ENCODE data around the gene DGCR6L. TPM values are rescaled to one million over a fixed set of nuclear protein-coding genes. Genes with fewer than 3 reads are reported as not detected.
"Not testable (repeated sequence)": the region's sequence is repeated elsewhere in the genome, so short reads cannot be mapped to it uniquely, and the experiment has no call there.

Gene DGCR6L
- total RNA-seq, 1 donor from 2014 or later, result 29.0 TPM

GRCh38 chr22:20319041-20319744 lies 667 bp downstream of the DGCR6L start:
- DNase-seq (ENCODE audit: low spot score), result no peak
- peak overlapping the region; percentile 34 for H3K27ac Mint-ChIP-seq
- H3K36me3 Mint-ChIP-seq (ENCODE audit: low read depth), result peaks cover 3% of the 10 kb centered on the region
- H3K27me3 Mint-ChIP-seq (ENCODE audit: low read depth), result no peaks in the 10 kb centered on the region
- intact Hi-C loops (cut with micrococcal nuclease), result no loop called here
- peak overlapping the region; percentile 93 for H3K4me3 Mint-ChIP-seq (ENCODE audit: low read depth)
- peaks cover 41% of the 10 kb centered on the region for H3K4me1 Mint-ChIP-seq (ENCODE audit: low read depth)
- no peaks in the 10 kb centered on the region for H3K9me3 Mint-ChIP-seq

GRCh38 chr22:20318043-20318688 lies 1.7 kb downstream of the DGCR6L start:
- intact Hi-C loops (cut with micrococcal nuclease); H3K27me3 Mint-ChIP-seq (ENCODE audit: low read depth); H3K27ac Mint-ChIP-seq; H3K36me3 Mint-ChIP-seq (ENCODE audit: low read depth); H3K9me3 Mint-ChIP-seq: not testable (repeated sequence)
- peaks cover 31% of the 10 kb centered on the region for H3K4me1 Mint-ChIP-seq (ENCODE audit: low read depth)
- peak; percentile 4 for DNase-seq (ENCODE audit: low spot score)
- peak overlapping the region; percentile 61 for H3K4me3 Mint-ChIP-seq (ENCODE audit: low read depth)

GRCh38 chr22:20317402-20318042 lies 2.3 kb downstream of the DGCR6L start:
- DNase-seq (ENCODE audit: low spot score), result peak; percentile 34
- intact Hi-C loops (cut with micrococcal nuclease); H3K27me3 Mint-ChIP-seq (ENCODE audit: low read depth); H3K36me3 Mint-ChIP-seq (ENCODE audit: low read depth); H3K9me3 Mint-ChIP-seq; H3K27ac Mint-ChIP-seq: not testable (repeated sequence)
- peaks cover 24% of the 10 kb centered on the region for H3K4me1 Mint-ChIP-seq (ENCODE audit: low read depth)
- H3K4me3 Mint-ChIP-seq (ENCODE audit: low read depth), result peak overlapping the region; percentile 61

GRCh38 chr22:20316844-20317401 lies 2.9 kb downstream of the DGCR6L start:
- no peaks in the 10 kb centered on the region for H3K27me3 Mint-ChIP-seq (ENCODE audit: low read depth)
- no peak overlapping the region for H3K4me3 Mint-ChIP-seq (ENCODE audit: low read depth)
- H3K4me1 Mint-ChIP-seq (ENCODE audit: low read depth), result peaks cover 21% of the 10 kb centered on the region
- intact Hi-C loops (cut with micrococcal nuclease), result no loop called here
- no peak overlapping the region for H3K27ac Mint-ChIP-seq
- no peak for DNase-seq (ENCODE audit: low spot score)
- H3K9me3 Mint-ChIP-seq, result no peaks in the 10 kb centered on the region
- H3K36me3 Mint-ChIP-seq (ENCODE audit: low read depth), result no peaks in the 10 kb centered on the region

- no peaks in the 10 kb centered on the region for H3K9me3 Mint-ChIP-seq
- H3K36me3 Mint-ChIP-seq (ENCODE audit: low read depth), result no peaks in the 10 kb centered on the region
- peaks cover 19% of the 10 kb centered on the region for H3K4me1 Mint-ChIP-seq (ENCODE audit: low read depth)
- H3K27me3 Mint-ChIP-seq (ENCODE audit: low read depth), result no peaks in the 10 kb centered on the region
- no peak overlapping the region for H3K4me3 Mint-ChIP-seq (ENCODE audit: low read depth)
- DNase-seq (ENCODE audit: low spot score), result peak; percentile 8
- intact Hi-C loops (cut with micrococcal nuclease), result no loop called here
- H3K27ac Mint-ChIP-seq, result no peak overlapping the region
Observed at GRCh38 chr22:20316217-20316843, 3.5 kb downstream of the DGCR6L start.

GRCh38 chr22:20315337-20316216 lies 4.3 kb downstream of the DGCR6L start:
- no peaks in the 10 kb centered on the region for H3K36me3 Mint-ChIP-seq (ENCODE audit: low read depth)
- no peaks in the 10 kb centered on the region for H3K27me3 Mint-ChIP-seq (ENCODE audit: low read depth)
- DNase-seq (ENCODE audit: low spot score), result peak; percentile 7
- H3K4me3 Mint-ChIP-seq (ENCODE audit: low read depth), result no peak overlapping the region
- no peaks in the 10 kb centered on the region for H3K9me3 Mint-ChIP-seq
- intact Hi-C loops (cut with micrococcal nuclease), result no loop called here
- no peak overlapping the region for H3K27ac Mint-ChIP-seq
- peaks cover 13% of the 10 kb centered on the region for H3K4me1 Mint-ChIP-seq (ENCODE audit: low read depth)

GRCh38 chr22:20314741-20315336 lies 5.0 kb downstream of the DGCR6L start:
- H3K9me3 Mint-ChIP-seq; intact Hi-C loops (cut with micrococcal nuclease); H3K4me3 Mint-ChIP-seq (ENCODE audit: low read depth); H3K36me3 Mint-ChIP-seq (ENCODE audit: low read depth); H3K27ac Mint-ChIP-seq; H3K27me3 Mint-ChIP-seq (ENCODE audit: low read depth): not testable (repeated sequence)
- DNase-seq (ENCODE audit: low spot score), result peak; percentile 7
- H3K4me1 Mint-ChIP-seq (ENCODE audit: low read depth), result peaks cover 12% of the 10 kb centered on the region

GRCh38 chr22:20314206-20314605 lies 5.7 kb downstream of the DGCR6L start:
- H3K4me3 Mint-ChIP-seq (ENCODE audit: low read depth); H3K27ac Mint-ChIP-seq; DNase-seq (ENCODE audit: low spot score); intact Hi-C loops (cut with micrococcal nuclease); H3K36me3 Mint-ChIP-seq (ENCODE audit: low read depth); H3K9me3 Mint-ChIP-seq; H3K27me3 Mint-ChIP-seq (ENCODE audit: low read depth): not testable (repeated sequence)
- H3K4me1 Mint-ChIP-seq (ENCODE audit: low read depth), result peaks cover 12% of the 10 kb centered on the region

- H3K36me3 Mint-ChIP-seq (ENCODE audit: low read depth); H3K4me3 Mint-ChIP-seq (ENCODE audit: low read depth); H3K27me3 Mint-ChIP-seq (ENCODE audit: low read depth); intact Hi-C loops (cut with micrococcal nuclease); H3K9me3 Mint-ChIP-seq; H3K27ac Mint-ChIP-seq; DNase-seq (ENCODE audit: low spot score): not testable (repeated sequence)
- H3K4me1 Mint-ChIP-seq (ENCODE audit: low read depth), result peaks cover 12% of the 10 kb centered on the region
Observed at GRCh38 chr22:20313306-20314077, 6.4 kb downstream of the DGCR6L start.

- Mint-ChIP-seq H3K4me1 (ENCODE audit: low read depth) (peaks cover 3% of the 10 kb centered on the region), H3K36me3 (ENCODE audit: low read depth) (no peaks in the 10 kb centered on the region), H3K27ac (no peak overlapping the region), H3K27me3 (ENCODE audit: low read depth) (no peaks in the 10 kb centered on the region), H3K9me3 (no peaks in the 10 kb centered on the region), H3K4me3 (ENCODE audit: low read depth) (no peak overlapping the region)
- no peak for DNase-seq (ENCODE audit: low spot score)
- intact Hi-C loops (cut with micrococcal nuclease), result no loop called here
Observed at GRCh38 chr22:20312396-20313191, 7.3 kb downstream of the DGCR6L start.
